HepG2 (cell line): ENCODE data around the gene CLTA. TPM values are rescaled to one million over a fixed set of nuclear protein-coding genes. Genes with fewer than 3 reads are reported as not detected.

Experiments
- GTF2F1 ChIP-seq: fragments of 150-350 bp; IDR thresholded peaks from 2 replicates; pipeline ENCODE4 v1.6.1; 2014; ENCODE audit warnings: low read length
- GZF1 ChIP-seq: sonication (generic); formaldehyde crosslinking; IDR thresholded peaks from 2 replicates; pipeline ENCODE4 v1.5.1; 2020; ENCODE audit warnings: mild to moderate bottlenecking, missing genetic modification reagents
- HMGXB3 ChIP-seq: sonication (generic); formaldehyde crosslinking; IDR thresholded peaks from 2 replicates; pipeline ENCODE4 v1.4.0; 2020; ENCODE audit warnings: missing genetic modification reagents, borderline replicate concordance
- JUN ChIP-seq: sonication (generic); formaldehyde crosslinking; IDR thresholded peaks from 2 replicates; pipeline ENCODE4 v1.4.0; 2020; ENCODE audit warnings: mild to moderate bottlenecking, missing genetic modification reagents
- MAFG ChIP-seq: sonication (generic); formaldehyde crosslinking; IDR thresholded peaks from 2 replicates; pipeline ENCODE4 v1.5.1; 2020; ENCODE audit warnings: mild to moderate bottlenecking, missing genetic modification reagents
- MED13 ChIP-seq: sonication (generic); formaldehyde crosslinking; IDR thresholded peaks from 2 replicates; pipeline ENCODE4 v1.5.0; 2020; ENCODE audit warnings: missing genetic modification reagents
- SAP130 ChIP-seq: IDR thresholded peaks from 2 replicates; pipeline ENCODE4 v1.6.1; 2016; ENCODE audit warnings: low read depth
- SKIL ChIP-seq: sonication (generic); formaldehyde crosslinking; IDR thresholded peaks from 2 replicates; pipeline ENCODE4 v1.8.0; 2022; ENCODE audit warnings: missing genetic modification reagents, mild to moderate bottlenecking, moderate library complexity, borderline replicate concordance
- SMYD3 ChIP-seq: sonication (generic); formaldehyde crosslinking; IDR thresholded peaks from 2 replicates; pipeline ENCODE4 v1.8.1; 2023; ENCODE audit warnings: mild to moderate bottlenecking, missing genetic modification reagents
- TAF15 ChIP-seq: fragments of 200-400 bp; formaldehyde crosslinking; IDR thresholded peaks from one replicate; pipeline ENCODE4 v1.6.1; 2018; ENCODE audit warnings: mild to moderate bottlenecking, low read depth, low read length; ENCODE audit not compliant: poor library complexity, severe bottlenecking
- TCF7 ChIP-seq: sonication (generic); IDR thresholded peaks from 2 replicates; pipeline ENCODE4 v1.6.1; 2016; ENCODE audit warnings: antibody characterized with exemption, low read depth
- ZFP41 ChIP-seq: sonication (generic); formaldehyde crosslinking; IDR thresholded peaks from 2 replicates; pipeline ENCODE4 v1.4.0; 2020; ENCODE audit warnings: mild to moderate bottlenecking, missing genetic modification reagents, borderline replicate concordance
- ZFX ChIP-seq: sonication (generic); formaldehyde crosslinking; IDR thresholded peaks from 2 replicates; pipeline ENCODE4 v1.4.0; 2020; ENCODE audit warnings: mild to moderate bottlenecking, low read depth, missing genetic modification reagents, moderate library complexity
- ZFY ChIP-seq: sonication (generic); formaldehyde crosslinking; IDR thresholded peaks from 2 replicates; pipeline ENCODE4 v1.4.0; 2020; ENCODE audit warnings: missing genetic modification reagents
- ZKSCAN1 ChIP-seq: fragments of 150-350 bp; IDR thresholded peaks from 2 replicates; pipeline ENCODE4 v1.6.1; 2014; ENCODE audit warnings: low read length
- ZNF205 ChIP-seq: IDR thresholded peaks from 2 replicates; pipeline ENCODE4 v1.6.1; 2018; ENCODE audit warnings: missing biosample characterization, missing genetic modification reagents
- ZNF230 ChIP-seq: sonication (generic); formaldehyde crosslinking; IDR thresholded peaks from 2 replicates; pipeline ENCODE4 v1.4.0; 2020; ENCODE audit warnings: mild to moderate bottlenecking, missing genetic modification reagents
- ZNF446 ChIP-seq: sonication (generic); formaldehyde crosslinking; IDR thresholded peaks from 2 replicates; pipeline ENCODE4 v1.5.0; 2020; ENCODE audit warnings: mild to moderate bottlenecking, missing genetic modification reagents
- ZNF552 ChIP-seq: sonication (generic); formaldehyde crosslinking; IDR thresholded peaks from 2 replicates; pipeline ENCODE4 v1.9.0; 2022; ENCODE audit warnings: missing genetic modification reagents, mild to moderate bottlenecking, borderline replicate concordance
- ZNF567 ChIP-seq: sonication (generic); formaldehyde crosslinking; IDR thresholded peaks from 2 replicates; pipeline ENCODE4 v1.8.1; 2023; ENCODE audit warnings: mild to moderate bottlenecking, missing genetic modification reagents, borderline replicate concordance
- ZNF709 ChIP-seq: sonication (generic); formaldehyde crosslinking; IDR thresholded peaks from 2 replicates; pipeline ENCODE4 v1.5.0; 2020; ENCODE audit warnings: mild to moderate bottlenecking, missing genetic modification reagents
- polyA plus RNA-seq, 8 experiments: library from polyadenylated mRNA; depleted of rRNA in 3 of 8; stranded (reverse) in 7 of 8; unstranded in 1 of 8; fragments of >200 nt; fragmentation: Illumina TruSeq in 4 of 8; extraction: Trizol in 4 of 8; gene quantifications; 2 replicates each; pipeline versions ENCODE4 v1.2.1 to v1.2.3, GENCODE V29; 2011 to 2016; ENCODE audit warnings: low read depth in 4 of 8, missing spikeins in 1 of 8, mixed read lengths in 1 of 8; ENCODE audit not compliant: insufficient read depth in 1 of 8
- total RNA-seq, 5 experiments: library from RNA; depleted of rRNA; stranded (reverse); fragments of >200 nt; fragmentation: Illumina TruSeq; extraction: Trizol; gene quantifications; 2 replicates each; pipeline ENCODE4 v1.2.3, GENCODE V29; 2016; ENCODE audit warnings: low read depth in 1 of 5
- TF ChIP-seq, protein P1 (sequence below): IDR thresholded peaks from 2 replicates; pipeline ENCODE4 v1.6.1; 2016; ENCODE audit warnings: low read depth

Gene CLTA
- total and polyA plus RNA-seq, 2 of the 13 experiments (the other 11 are each of a cell fraction or from before 2014, with no cell fraction given): 143 to 222 TPM

DNA sequence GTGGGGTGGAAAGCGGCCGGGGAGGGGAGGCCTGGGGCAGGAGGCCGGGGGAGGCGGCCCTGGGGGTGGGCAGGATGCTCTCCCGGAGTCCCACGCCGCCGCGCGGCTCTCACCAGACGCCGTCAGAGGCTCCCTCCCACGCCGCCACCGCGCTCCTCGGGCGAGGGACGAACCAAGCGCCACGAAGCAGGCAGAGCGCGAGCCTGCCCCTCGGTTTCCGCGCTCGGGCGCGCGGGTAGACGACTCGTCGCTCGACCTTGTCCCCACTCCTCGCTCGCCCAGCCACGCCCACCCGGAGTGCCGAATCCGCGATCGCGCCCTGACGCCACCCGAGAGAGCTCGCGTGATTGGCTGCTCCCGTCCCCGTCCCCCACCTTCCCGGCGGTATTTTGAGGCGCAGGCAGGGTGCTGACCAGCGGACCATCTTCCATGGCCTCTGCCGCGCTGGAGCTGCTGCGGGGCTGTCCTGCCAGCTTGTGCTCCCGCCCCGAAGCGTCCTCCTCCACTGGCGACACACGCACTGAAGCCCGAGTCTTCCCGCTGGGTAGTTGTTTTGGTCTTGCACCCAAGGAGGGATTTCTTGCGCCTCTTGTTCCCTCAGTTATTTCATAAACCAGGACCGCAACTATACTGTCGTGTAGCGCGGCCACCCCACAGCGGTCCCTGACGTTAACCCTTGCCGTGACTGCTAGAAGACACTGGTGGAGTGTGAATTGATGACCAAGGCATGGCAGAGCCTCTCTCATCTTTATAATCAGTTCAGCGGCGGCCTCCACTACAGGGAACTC is 67.7 kb downstream of the CLTA start, which contains the start of gene GNE (continued):
- TF ChIP-seq HMGXB3 (CRISPR knock-in tag): peak; percentile 51; the same call in 1 of the 2 replicates
- TF ChIP-seq ZNF552 (CRISPR knock-in tag): 0 out of 2 replicates have a peak, but pooled peaks have one; percentile 47
- 0 out of 2 replicates have a peak, but pooled peaks have one; percentile 60 for TF ChIP-seq ZNF567 (CRISPR knock-in tag)
- TF ChIP-seq ZFX (CRISPR knock-in tag): peak; percentile 93
- peak; percentile 72; the same call in 1 of the 2 replicates for TF ChIP-seq ZNF205 (CRISPR knock-in tag)
- no peak; the same call in 1 of the 2 replicates for TF ChIP-seq SMYD3 (CRISPR knock-in tag)
- 0 out of 2 replicates have a peak, but pooled peaks have one; percentile 78 for TF ChIP-seq ZNF230
- peak; percentile 82 for TF ChIP-seq SKIL (CRISPR knock-in tag)
- peak; percentile 89 for TF ChIP-seq SAP130 (CRISPR knock-in tag)
- peak; percentile 84; the same call in 1 of the 2 replicates for TF ChIP-seq GZF1 (CRISPR knock-in tag)
- TF ChIP-seq, protein P1, sequence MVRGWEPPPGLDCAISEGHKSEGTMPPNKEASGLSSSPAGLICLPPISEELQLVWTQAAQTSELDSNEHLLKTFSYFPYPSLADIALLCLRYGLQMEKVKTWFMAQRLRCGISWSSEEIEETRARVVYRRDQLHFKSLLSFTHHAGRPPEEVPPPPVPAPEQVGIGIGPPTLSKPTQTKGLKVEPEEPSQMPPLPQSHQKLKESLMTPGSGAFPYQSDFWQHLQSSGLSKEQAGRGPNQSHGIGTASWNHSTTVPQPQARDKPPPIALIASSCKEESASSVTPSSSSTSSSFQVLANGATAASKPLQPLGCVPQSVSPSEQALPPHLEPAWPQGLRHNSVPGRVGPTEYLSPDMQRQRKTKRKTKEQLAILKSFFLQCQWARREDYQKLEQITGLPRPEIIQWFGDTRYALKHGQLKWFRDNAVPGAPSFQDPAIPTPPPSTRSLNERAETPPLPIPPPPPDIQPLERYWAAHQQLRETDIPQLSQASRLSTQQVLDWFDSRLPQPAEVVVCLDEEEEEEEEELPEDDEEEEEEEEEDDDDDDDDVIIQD (CRISPR knock-in tag): peak; percentile 51; the same call in 1 of the 2 replicates
- peak; percentile 90 for TF ChIP-seq ZFY (CRISPR knock-in tag)
- TF ChIP-seq MAFG (CRISPR knock-in tag): no peak
- no peak for TF ChIP-seq TCF7
- TF ChIP-seq GTF2F1: no peak
- 0 out of 2 replicates have a peak, but pooled peaks have one; percentile 28 for TF ChIP-seq ZFP41 (CRISPR knock-in tag)
- no peak for TF ChIP-seq ZKSCAN1
- no peak for TF ChIP-seq TAF15
- TF ChIP-seq ZNF709 (CRISPR knock-in tag): peak; percentile 70; the same call in 1 of the 2 replicates
- TF ChIP-seq MED13 (CRISPR knock-in tag): no peak
- TF ChIP-seq JUN (CRISPR knock-in tag): no peak
- no peak; the same call in 1 of the 2 replicates for TF ChIP-seq ZNF446 (CRISPR knock-in tag)
